ENCODE measurements around the gene MCOLN1. TPM values are rescaled to one million over a fixed set of nuclear protein-coding genes. Genes with fewer than 3 reads are reported as not detected.

Gene MCOLN1
- polyA plus RNA-seq, 3 donors, result 32.8 to 133 (median 34.3) TPM

DNA sequence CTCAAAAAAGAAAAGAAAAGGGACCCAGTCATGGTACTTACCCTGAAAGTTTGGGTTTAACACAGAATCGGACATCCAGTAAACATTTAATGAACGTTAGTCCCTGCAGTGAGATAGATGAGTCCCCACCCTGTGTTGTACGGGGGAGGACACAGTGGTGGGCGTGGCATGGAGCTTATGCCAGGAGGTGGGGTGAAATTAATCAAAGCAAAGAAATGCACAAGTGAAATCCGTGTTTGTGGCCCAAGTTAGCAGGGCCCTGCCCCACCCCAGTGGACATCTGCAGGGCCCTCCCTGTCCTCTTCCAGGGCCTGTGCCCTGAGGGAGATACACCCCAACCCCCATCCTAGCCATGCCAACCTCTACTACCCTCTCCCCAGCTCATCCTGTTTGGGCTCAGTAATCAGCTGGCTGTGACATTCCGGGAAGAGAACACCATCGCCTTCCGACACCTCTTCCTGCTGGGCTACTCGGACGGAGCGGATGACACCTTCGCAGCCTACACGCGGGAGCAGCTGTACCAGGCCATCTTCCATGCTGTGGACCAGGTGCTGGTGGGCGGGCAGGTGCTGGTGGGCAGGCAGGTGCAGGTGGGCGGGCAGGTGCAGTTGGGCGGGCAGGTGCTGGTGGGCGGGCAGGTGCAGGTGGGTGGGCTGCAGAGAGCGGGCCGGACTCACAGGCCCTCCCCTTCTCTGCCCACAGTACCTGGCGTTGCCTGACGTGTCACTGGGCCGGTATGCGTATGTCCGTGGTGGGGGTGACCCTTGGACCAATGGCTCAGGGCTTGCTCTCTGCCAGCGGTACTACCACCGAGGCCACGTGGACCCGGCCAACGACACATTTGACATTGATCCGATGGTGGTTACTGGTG is 3.9 kb downstream of the MCOLN1 start:
- no peak for DNase-seq
- 91% methylated on average over 23 of the region's 31 CpGs for WGBS (ENCODE audit: insufficient coverage)
- H3K27ac ChIP-seq (ENCODE audit: low read depth in 1 of 2, low read length in 2 of 2), result no peak overlapping the region
- no peaks in the 10 kb centered on the region for H3K27me3 ChIP-seq (ENCODE audit: control insufficient read depth in 2 of 2, insufficient read depth in 2 of 2, low read length in 2 of 2)
- Mint-ChIP-seq H3K9me3 (no peaks in the 10 kb centered on the region), H3K4me3 (peak overlapping the region in 1 of 2 donors; percentile 11), H3K4me1 (peaks cover 36% of the 10 kb centered on the region), H3K27ac (peak overlapping the region in 4 of 7 donors; percentile 13 to 72 (median 40)), H3K36me3 (peaks cover 55 to 71% of the 10 kb centered on the region in 2 donors), H3K27me3 (ENCODE audit: low read depth in 3 of 3) (peaks cover 0 to 2% (median 0%) of the 10 kb centered on the region in 3 donors)
- intact Hi-C loops (cut with micrococcal nuclease), result no loop called here
- no peak overlapping the region for H2AFZ ChIP-seq (ENCODE audit: insufficient read depth, low read depth, low read length, poor library complexity, severe bottlenecking)
- H3K4me1 ChIP-seq (ENCODE audit: control insufficient read depth in 1 of 2, insufficient read depth in 2 of 2, low read length in 2 of 2), result peaks cover 31 to 40% of the 10 kb centered on the region in 2 donors
- H3K79me2 ChIP-seq (ENCODE audit: insufficient read depth, low read length), result peaks cover 14% of the 10 kb centered on the region
- no peak overlapping the region for H3K4me2 ChIP-seq (replicated peaks; ENCODE audit: extremely low read depth, low read length, poor library complexity, severe bottlenecking)
- no peak overlapping the region for H3K4me3 ChIP-seq (replicated peaks in 1 of 3; ENCODE audit: low read depth in 2 of 3, low read length in 3 of 3)
- H3K9ac ChIP-seq (ENCODE audit: insufficient read depth, low read length, poor library complexity, severe bottlenecking), result no peak overlapping the region
- TF ChIP-seq, protein P1, sequence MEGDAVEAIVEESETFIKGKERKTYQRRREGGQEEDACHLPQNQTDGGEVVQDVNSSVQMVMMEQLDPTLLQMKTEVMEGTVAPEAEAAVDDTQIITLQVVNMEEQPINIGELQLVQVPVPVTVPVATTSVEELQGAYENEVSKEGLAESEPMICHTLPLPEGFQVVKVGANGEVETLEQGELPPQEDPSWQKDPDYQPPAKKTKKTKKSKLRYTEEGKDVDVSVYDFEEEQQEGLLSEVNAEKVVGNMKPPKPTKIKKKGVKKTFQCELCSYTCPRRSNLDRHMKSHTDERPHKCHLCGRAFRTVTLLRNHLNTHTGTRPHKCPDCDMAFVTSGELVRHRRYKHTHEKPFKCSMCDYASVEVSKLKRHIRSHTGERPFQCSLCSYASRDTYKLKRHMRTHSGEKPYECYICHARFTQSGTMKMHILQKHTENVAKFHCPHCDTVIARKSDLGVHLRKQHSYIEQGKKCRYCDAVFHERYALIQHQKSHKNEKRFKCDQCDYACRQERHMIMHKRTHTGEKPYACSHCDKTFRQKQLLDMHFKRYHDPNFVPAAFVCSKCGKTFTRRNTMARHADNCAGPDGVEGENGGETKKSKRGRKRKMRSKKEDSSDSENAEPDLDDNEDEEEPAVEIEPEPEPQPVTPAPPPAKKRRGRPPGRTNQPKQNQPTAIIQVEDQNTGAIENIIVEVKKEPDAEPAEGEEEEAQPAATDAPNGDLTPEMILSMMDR (IDR thresholded peaks at IDR 0.05), result no peak
- H3K9me3 ChIP-seq (replicated peaks in 1 of 2; ENCODE audit: control insufficient read depth in 1 of 2, insufficient read depth in 1 of 2, low read length in 2 of 2), result no peaks in the 10 kb centered on the region
- H4K20me1 ChIP-seq (ENCODE audit: insufficient read depth, low read length), result peaks cover 16% of the 10 kb centered on the region
- peaks cover 50 to 63% of the 10 kb centered on the region in 2 donors for H3K36me3 ChIP-seq (replicated peaks in 1 of 2; ENCODE audit: control insufficient read depth in 1 of 2, insufficient read depth in 2 of 2, low read length in 2 of 2)

DNA sequence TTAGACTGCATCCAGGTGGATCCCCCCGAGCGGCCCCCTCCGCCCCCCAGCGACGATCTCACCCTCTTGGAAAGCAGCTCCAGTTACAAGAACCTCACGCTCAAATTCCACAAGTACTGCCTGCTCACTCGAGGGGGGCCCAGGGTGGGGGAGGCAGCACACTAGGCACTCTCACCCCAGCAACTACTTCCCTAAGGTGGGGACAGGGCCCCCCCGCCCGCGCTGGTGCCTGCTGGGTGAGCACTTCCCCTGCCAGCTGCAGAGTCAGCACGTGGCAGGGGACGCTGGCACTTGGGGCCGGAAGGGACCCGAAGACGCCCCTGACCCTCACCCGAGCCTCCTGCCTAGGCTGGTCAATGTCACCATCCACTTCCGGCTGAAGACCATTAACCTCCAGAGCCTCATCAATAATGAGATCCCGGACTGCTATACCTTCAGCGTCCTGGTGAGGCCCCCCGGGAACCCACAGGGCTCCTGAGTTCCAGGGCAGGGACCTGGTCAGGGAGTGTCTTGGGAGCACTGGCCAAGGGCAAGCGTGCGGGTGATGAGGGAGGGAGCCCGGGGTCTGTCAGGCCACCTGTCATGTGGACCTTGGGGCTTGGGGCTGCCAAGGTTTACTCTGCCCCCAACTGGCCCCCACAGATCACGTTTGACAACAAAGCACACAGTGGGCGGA is 5.2 kb downstream of the MCOLN1 start:
- WGBS (ENCODE audit: insufficient coverage), result 34% methylated on average over 19 of the region's 25 CpGs
- H3K4me3 ChIP-seq (replicated peaks in 1 of 3; ENCODE audit: low read depth in 2 of 3, low read length in 3 of 3), result peak overlapping the region in 1 of 3 experiments; percentile 34
- peak; percentile 52 to 64 (median 61) for DNase-seq

More for the DNA sequence above, 5.2 kb downstream of the MCOLN1 start:
- Histone ChIP-seq H3K4me1 (ENCODE audit: control insufficient read depth in 1 of 2, insufficient read depth in 2 of 2, low read length in 2 of 2) (peaks cover 24 to 31% of the 10 kb centered on the region in 2 donors), H3K36me3 (replicated peaks in 1 of 2; ENCODE audit: control insufficient read depth in 1 of 2, insufficient read depth in 2 of 2, low read length in 2 of 2) (peaks cover 55 to 72% of the 10 kb centered on the region in 2 donors), H3K27me3 (ENCODE audit: control insufficient read depth in 2 of 2, insufficient read depth in 2 of 2, low read length in 2 of 2) (no peaks in the 10 kb centered on the region), H2AFZ (ENCODE audit: insufficient read depth, low read depth, low read length, poor library complexity, severe bottlenecking) (no peak overlapping the region), H3K27ac (ENCODE audit: low read depth in 1 of 2, low read length in 2 of 2) (peak overlapping the region; percentile 6 to 38), H3K4me2 (replicated peaks; ENCODE audit: extremely low read depth, low read length, poor library complexity, severe bottlenecking) (peak overlapping the region; percentile 44), H3K9me3 (replicated peaks in 1 of 2; ENCODE audit: control insufficient read depth in 1 of 2, insufficient read depth in 1 of 2, low read length in 2 of 2) (no peaks in the 10 kb centered on the region), H4K20me1 (ENCODE audit: insufficient read depth, low read length) (peaks cover 16% of the 10 kb centered on the region), H3K9ac (ENCODE audit: insufficient read depth, low read length, poor library complexity, severe bottlenecking) (peak overlapping the region; percentile 42), H3K79me2 (ENCODE audit: insufficient read depth, low read length) (peaks cover 14% of the 10 kb centered on the region)
- peaks cover 0 to 2% (median 0%) of the 10 kb centered on the region in 3 donors for H3K27me3 Mint-ChIP-seq (ENCODE audit: low read depth in 3 of 3)
- peak overlapping the region; percentile 53 to 58 for H3K4me3 Mint-ChIP-seq
- peaks cover 61 to 84% of the 10 kb centered on the region in 2 donors for H3K36me3 Mint-ChIP-seq
- H3K9me3 Mint-ChIP-seq, result no peaks in the 10 kb centered on the region
- peak overlapping the region in 5 of 7 donors; percentile 64 to 85 (median 79) for H3K27ac Mint-ChIP-seq
- TF ChIP-seq, protein P1 (IDR thresholded peaks at IDR 0.05), result no peak
- peaks cover 29% of the 10 kb centered on the region for H3K4me1 Mint-ChIP-seq
- intact Hi-C loops (cut with micrococcal nuclease), result no loop called here

Measured in CD14-positive monocyte (primary cell).